Astrocyte of the spinal cord (primary cell): ENCODE measurements around the gene SPC24.
"Not testable (repeated sequence)": the region's sequence is repeated elsewhere in the genome, so short reads cannot be mapped to it uniquely, and the experiment has no call there.

Experiments
- DNase-seq: peaks from one replicate; pipeline ENCODE4 v3.0.0; 2011; ENCODE audit warnings: low read depth, low spot score
- H3K4me3 ChIP-seq: 2 replicates; pipeline ENCODE4 v1.5.1; 2011; ENCODE audit warnings: low read depth, mild to moderate bottlenecking, low read length, moderate library complexity
- CTCF ChIP-seq: IDR thresholded peaks from 2 replicates; pipeline ENCODE4 v1.5.1; 2012; ENCODE audit warnings: low read depth, mild to moderate bottlenecking, low read length, inconsistent platforms
- in situ Hi-C: cut with HindIII; loops from 2 replicates; pipeline ENCODE4 v1.10.0; 2017; ENCODE audit warnings: low sequenced_read_pairs

SPC24 gene

DNA sequence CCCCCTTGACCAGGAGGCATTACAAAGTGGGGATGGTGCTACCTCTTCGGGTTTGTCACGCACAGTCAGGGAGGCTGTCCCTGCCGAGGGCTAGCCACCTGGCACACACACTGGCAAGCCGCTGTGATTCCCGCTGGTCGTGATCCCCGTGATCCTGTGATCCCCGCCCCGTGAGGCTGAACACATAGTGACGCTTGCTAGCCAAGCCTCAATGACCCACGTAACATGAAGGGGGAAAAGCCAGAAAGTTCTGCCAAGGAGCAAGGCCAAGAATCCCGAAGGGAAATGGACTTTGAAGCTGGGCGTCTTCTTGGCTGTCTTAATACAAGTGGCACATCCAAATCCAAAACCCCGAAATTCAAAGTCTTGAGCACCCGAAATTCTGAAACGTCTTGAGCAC, 52.6 kb downstream of the SPC24 start:
- in situ Hi-C loops = no loop called here
- DNase-seq = no peak
- no peak overlapping the region for H3K4me3 ChIP-seq
- no peak for TF ChIP-seq CTCF

- no peak overlapping the region for H3K4me3 ChIP-seq
- in situ Hi-C loops = no loop called here
- DNase-seq = no peak
- no peak for TF ChIP-seq CTCF
Measured at GRCh38 chr19:11101057-11101456, 54.5 kb downstream of the SPC24 start.

GRCh38 chr19:11100049-11100448, 55.5 kb downstream of the SPC24 start:
- DNase-seq = no peak
- no peak for TF ChIP-seq CTCF
- no peak overlapping the region for H3K4me3 ChIP-seq
- in situ Hi-C loops = no loop called here

DNA sequence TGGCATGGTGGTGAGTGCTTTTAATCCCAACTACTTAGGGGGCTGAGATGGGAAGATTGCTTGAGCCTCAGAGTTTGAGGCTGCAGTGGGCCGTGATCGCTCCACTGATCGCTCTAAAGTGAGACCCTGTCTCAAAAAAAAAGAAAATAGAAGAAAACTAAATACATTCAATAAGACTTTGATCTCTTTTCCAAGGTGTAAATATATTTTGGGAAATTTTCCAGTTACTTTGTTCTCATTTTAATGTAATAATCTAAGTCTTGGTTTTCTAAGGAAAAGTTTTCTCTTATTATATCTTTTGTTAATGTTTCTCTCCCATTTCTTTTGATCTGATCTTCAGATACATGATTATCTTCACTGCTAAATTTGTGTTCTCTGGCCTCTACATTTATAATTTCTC, 56.7 kb downstream of the SPC24 start:
- in situ Hi-C loops = no loop called here
- DNase-seq = no peak
- no peak for TF ChIP-seq CTCF
- H3K4me3 ChIP-seq = no peak overlapping the region

DNA sequence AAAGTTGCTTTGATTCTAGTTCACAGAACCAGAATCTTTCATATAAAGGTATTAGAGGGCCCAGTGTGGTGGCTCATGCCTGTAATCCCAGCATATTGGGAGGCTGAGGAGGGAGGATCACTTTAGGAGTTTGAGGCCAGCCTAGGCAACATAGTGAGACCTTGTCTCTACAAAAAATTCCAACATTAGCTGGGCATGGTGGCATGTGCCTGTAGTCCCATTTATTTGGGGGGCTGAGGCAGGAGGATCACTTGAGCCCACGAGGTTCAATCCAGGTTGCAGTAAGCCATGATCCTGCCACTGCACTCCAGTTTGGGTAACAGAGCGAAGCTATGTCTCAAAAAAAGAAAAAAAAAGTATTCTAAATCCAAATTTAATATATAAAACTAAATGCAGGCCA, 57.3 kb downstream of the SPC24 start:
- no peak for DNase-seq
- H3K4me3 ChIP-seq = no peak overlapping the region
- TF ChIP-seq CTCF = no peak
- in situ Hi-C loops = no loop called here

DNA sequence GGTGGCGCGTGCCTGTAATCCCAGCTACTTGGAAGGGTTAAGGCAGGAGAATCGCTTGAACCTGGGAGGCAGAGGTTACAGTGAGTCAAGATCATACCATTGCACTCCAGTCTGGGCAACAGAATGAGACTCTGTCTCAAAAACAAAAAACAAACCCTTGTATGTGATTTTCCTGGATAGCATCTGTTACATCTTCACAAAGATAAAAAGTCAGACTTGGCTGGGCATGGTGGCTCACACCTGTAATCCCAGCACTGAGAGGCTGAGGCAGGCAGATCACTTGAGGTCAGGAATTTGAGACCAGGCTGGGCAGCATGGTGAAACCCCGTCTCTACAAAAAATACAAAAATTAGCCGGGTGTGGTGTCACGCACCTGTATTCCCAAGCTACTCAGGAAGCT, 58.2 kb downstream of the SPC24 start:
- in situ Hi-C loops, H3K4me3 ChIP-seq: not testable (repeated sequence)

DNA sequence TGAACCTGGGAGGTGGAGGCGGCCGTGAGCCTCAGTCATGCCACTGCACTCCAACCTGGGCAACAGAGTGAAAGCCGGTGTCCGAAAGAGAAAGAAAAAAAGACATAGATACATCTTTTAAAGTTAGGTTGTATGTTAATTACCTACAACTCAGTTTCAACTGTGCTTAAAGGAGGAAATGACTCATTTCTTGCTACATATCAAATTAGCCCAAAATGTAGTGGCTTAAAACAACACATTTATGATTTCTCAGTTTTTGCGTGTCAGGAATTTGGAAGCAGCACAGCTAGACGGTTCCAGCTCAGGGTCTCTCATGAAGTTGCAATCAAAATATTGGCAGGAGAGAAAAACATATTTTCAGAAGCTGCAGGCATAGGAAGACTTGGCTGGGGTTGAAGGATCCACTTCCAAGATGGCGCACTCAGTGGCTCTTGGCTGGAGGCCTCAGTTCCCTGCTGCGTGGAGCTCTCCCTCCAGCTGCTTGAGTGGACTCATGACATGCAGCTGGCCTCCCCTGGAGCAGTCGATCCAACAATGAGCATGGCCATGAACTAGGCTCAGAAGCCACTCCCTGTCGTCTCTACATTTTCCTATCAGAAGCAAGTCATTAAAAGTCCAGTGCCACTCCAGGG, 59.3 kb downstream of the SPC24 start:
- H3K4me3 ChIP-seq = no peak overlapping the region
- TF ChIP-seq CTCF = no peak
- peak; percentile 92 for DNase-seq
- in situ Hi-C loops = no loop called here

More for the DNA sequence above, 58.2 kb downstream of the SPC24 start:
- DNase-seq = not testable (repeated sequence)
